Anterior cingulate cortex (tissue), 58 donors: ENCODE results near the gene AGAP2.
A peak's percentile ranks its signal among the peaks of the same experiment; 100 is the strongest.

Source experiments
- DNase-seq, 58 donors: peaks; one replicate each; lab custom pipeline; 2025; lab: John Stamatoyannopoulos, UW

The AGAP2 gene

DNA sequence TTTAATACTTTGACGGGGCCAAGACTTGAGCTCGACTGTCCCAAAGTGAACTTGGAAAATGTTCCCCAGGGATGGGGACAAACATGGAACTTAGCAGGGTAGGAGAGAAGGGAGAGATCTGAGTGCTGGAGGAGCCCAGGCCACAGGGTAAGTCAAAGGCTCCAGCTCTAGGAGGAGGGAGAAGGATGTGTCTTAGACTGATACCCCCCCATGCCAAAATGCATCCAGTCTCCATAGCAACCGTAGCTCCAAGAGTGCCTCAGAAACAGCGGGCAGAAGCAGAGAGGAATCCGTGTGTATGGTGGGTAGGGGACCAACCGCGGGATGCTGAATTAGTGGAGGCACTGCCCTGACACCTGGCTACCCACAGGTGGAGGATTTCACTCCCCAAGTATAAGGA, 845 bp upstream of the AGAP2 start:
- peak in 5 of 58 donors; percentile 5 to 24 (median 15) for DNase-seq

DNA sequence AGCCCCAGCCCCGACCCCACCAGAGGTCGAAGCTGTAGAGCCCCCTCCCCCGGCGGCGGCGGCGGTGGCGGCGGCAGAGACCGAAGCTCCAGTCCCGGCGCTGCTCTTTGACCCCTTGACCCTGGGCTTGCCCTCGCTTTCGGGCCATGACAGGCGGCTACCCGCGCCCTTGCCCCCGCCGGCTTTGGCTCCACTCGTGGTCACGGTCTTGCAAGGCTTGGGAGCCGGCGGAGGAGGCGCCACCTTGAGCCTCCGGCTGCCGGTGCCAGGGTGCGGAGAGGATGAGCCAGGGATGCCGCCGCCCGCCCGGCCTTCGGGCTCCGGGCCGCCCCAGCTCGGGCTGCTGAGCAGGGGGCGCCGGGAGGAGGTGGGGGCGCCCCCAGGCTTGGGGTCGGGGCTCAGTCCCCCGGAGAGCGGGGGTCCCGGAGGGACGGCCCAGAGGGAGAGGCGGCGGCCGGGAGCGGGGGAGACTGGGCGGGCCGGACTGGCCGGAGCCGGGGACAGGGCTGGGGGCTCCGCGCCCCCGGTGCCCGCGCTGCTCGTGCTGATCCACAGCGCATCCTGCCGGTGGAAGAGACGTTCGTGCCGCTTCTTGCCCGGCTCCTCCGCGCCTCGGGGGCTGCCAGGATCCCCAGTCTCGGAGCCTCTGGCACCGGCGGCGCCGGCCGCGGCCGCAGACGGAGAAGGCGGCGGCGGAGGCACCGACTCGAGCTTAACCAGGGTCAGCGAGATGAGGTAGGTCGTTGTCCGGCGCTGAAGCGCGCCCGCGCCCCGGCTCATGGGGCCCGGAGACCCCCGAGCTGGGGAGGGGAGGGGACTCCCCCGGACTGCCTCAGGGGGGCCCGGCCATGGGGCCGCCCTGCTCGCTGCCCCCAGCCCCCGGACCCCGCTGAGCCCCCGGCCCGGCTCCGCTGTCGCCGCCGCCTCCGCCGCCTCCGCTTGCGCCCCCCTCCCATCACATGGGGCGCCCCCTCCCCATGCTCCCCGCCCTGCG, 778 bp downstream of the AGAP2 start:
- peak in 6 of 58 donors; percentile 9 to 39 (median 15) for DNase-seq

DNA sequence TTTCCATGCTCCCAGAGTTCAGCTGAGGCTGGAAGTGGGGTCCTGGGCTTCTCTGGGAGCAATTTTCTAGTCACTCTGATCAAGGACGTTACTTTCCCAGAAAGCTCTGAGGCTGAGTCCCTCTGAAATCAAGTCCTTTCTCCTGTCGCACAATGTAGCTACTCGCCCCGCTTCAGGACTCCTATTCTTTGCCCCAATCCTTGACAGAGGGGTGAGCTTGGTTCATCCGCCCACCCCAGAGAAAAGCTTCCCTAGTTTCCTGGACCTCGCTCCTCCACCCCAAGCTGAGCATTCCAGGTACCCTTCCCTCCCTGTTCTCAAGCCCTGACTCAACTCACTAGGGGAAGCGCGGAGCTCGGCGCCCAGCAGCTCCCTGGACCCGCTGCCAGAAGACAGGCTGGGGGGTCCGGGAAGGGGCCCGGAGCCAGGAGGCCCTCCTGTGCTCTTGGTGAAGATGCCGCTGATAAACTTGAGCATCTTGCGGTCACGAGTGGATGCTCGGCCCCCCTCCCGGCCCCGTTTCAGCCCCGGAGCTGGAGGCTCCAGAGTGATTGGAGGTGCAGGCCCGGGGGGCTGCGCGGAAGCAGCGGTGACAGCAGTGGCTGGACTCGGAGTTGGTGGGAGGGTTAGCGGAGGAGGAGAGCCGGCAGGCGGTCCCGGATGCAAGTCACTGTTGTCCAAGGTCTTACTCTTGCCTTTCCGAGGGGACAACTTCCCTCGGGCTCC, 1.6 kb downstream of the AGAP2 start:
- peak in 1 of 58 donors; percentile 31 for DNase-seq

DNA sequence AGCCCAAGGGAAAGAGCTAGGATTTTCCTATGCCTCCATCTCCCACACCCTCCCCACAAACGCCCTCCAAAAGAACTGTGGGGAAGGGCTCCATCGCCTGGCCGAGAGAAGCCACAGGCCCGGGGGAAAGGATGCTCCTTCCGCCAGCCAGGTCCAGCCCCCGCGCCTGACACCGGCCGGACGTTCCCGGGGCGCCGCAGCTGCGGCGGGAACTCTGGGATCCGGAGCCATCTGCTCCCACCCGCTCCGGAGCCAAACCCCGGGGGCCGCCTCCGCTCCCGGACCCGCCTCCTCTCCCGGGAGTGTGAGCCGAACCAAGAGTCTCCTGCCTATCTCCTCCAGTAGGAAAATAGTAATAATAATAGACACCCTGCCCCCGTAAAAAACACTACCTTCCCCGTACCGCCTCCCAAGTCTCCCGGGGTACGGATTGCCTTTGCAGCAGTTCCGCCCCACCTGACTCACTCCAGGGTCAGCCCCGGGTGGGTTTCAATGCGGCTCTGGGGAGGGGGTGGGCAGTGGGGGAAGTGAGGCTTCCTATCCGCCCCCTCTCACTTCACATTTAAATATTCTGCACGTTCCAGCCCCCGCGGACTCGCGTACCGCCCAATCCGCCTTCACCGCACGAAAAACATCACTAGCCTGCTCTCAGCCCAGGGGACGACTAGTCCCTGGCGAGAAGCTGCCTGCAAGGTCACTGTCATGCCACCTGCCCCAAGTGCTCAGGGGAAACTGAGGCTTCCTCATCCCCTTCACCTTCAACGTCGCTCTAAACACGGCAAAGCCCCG, 2.4 kb downstream of the AGAP2 start:
- DNase-seq = peak in 40 of 58 donors; percentile 9 to 80 (median 34)

DNA sequence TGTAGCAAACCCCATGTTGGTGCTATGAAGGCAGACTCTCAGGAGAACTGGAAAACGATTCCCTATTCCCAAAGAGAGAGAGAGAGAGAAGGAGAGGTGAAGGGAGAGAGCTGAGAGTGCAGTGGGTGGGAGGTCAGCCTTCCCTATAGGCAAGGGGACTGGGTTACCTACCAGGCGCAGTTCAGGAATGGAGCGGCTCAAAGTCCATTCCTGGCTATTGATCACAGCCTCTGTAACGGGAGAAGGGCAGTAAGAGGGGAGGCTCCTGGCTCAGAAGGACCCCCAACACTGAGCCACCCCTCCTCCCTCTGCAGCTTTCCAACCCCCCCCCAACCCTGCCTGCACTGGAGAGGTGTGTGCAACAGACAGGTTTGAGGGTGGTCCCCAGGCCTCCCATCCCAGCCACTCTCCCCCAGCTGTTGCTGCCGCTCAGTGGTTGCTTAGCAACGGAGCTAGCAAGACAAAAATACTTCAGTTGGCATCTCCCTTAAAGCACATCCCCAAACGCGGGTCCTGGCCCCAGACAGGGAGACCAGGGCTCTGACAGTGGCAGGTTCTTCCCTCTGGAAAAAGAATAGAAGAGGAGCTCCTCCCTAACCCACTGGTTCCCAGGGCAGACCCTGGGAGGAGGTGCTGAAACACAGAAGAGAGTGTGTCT, 3.2 kb downstream of the AGAP2 start:
- peak in 8 of 58 donors; percentile 11 to 37 (median 22) for DNase-seq

DNA sequence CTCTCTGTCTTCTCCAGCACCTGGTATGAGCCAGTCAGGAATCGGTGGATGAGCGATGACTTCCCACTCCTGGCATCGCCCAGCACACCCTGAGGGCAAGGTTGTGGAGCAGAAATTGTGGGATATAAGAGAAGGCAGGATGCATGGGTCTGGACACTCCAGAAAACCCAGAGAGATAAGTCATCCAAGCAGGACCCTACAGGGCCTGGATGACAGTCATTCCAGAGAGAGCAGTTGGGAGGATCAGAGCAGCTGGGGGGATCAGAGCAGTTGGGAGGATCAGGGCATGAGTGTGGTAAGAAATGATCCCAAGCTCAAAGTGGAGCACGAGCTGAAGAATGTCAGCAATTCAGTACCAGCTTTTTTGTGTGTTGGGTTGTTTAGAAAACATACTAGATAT, 4.0 kb downstream of the AGAP2 start:
- no peak for DNase-seq

DNA sequence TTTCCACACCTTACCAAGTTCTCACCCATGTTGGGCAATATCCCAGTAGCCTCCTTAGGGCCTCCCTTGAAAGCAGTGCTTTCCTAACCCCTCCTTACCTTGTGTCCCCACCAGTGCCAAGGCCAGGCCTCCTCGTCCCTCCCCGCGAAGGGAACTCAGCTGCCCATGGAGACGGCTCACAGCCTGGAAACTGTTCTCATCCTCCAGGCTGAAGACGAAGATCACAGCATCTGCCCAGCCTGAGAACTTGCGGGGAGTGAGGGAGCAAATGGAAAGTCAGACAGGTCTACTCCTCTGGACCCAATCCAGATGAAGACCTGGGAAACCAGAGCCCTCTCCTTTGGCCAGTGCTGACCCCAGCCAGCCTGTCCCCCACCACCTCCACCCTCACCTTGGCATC, 4.6 kb downstream of the AGAP2 start:
- no peak for DNase-seq

DNA sequence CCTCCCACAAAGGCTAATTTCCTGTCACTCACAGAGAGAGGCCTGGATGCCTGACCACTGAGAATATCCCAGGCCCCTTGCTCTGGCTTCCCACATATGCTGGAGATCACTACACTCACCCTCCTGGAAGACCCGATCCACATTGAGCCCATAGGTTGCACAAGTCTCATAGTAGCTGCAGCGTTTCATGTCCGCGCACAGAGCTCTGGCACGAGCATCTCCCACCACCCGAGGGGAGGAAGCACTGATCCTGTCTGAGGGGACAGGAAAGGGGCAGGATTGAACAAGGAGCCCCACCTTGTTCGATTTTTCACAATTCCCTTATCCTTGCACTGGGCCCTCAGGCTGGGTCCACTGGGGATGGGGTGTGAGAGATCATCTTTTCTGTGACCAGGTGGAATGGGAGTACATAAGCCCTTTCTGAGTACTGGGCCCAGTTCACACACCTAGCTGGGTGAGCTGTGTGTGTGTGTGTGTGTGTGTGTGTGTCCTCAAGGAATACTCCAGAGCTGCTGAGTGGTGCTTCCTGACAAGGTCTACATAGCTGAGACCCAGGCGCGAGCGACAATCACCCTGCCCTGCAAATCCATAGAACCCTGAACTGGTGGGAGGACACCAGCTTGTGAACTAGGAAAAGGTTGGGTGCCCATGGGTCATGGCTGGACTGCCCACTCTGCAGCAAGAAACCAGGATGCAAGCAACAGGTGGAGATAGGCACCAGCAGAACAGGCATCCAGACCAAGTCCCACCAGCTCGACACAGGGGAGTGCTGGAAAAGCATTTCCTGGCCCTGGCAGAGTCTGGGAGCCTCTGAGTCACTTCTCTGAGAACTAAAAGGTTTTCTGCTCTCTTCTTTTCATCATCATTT, 5.6 kb downstream of the AGAP2 start:
- DNase-seq = no peak

DNA sequence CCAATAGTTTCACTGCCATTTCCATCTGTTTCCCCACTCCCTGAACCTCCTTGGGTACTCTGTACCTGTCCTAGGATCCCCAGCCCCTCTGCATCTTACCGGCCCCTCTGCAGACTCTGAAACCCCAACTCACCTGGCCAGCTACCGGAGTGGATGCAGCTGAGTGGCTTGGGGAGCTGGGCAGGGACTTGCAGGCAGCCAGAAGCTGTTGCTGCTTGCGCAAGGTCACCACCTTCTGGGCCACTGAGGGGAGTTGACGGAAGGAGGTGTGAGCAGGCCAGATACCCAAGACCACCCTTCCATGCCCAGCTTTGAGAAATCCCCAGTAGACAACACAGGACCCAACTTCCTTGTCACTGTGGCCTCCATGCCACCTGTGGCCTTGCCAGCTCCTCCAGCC, 6.3 kb downstream of the AGAP2 start:
- no peak for DNase-seq

DNA sequence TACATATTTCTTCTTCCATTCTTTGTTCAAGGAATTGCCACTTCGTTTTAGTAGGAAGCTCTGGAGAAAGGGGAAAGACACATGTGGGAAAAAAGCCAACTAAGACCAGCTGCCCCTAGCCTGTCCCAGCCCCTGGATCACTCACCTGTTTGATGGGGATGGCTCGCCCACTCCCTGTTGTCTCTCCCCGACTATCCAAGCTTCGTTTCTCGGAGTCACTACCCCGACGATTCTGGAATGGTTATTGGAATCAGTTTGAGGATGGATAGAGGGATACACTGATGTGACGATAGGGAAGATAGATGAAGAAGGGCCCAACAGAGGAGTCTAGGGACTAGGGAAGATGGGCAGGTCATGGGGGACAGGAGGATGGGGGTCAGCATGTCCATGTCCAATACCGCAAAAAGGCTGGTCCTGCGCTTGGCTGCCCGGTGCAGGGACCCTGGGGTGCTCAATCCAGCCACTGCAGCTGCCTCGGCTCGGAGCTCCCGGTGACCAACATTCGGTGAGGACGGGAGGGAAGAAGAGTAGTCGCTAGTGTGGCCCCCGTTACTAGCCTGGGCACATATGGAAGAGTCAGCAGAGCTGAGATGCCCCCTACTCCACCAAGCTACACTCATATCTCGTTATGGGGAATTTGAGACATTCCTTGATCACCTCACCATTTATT, 7.0 kb downstream of the AGAP2 start:
- no peak for DNase-seq

DNA sequence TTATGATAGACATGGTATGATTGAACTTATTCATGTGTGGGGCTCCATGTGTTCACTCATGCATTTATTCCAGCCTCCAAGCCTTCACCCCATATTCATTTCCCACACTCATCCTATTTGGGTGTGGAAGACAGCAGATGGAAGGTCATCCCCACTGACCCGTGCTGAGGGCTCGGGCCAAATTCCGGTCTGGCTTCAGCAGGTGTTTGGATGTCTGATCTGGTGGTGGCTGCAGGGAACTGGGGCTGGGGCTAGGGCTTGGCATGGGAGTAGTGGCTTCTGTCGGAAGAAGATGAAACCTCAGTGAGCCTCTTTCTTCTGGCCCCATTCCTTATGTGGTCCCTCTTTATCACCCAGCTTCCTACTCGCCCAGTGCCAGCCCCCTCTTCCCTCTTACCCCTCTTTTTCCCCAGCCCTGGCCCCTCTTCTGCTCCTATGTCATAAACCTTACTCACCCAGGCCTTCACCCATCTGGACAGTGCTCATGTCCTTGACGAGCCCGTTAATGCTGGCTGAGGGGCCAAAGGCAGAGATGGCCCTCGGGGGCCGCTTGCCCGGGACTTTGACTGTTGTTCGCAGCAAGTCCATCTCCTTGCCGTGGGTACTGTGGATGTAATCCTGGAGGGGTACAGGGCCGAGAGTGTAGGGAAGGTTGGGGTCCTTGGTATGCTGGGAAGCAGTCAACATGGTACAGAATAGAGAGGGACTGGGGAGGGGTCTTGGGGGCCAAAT, 8.0 kb downstream of the AGAP2 start:
- no peak for DNase-seq

DNA sequence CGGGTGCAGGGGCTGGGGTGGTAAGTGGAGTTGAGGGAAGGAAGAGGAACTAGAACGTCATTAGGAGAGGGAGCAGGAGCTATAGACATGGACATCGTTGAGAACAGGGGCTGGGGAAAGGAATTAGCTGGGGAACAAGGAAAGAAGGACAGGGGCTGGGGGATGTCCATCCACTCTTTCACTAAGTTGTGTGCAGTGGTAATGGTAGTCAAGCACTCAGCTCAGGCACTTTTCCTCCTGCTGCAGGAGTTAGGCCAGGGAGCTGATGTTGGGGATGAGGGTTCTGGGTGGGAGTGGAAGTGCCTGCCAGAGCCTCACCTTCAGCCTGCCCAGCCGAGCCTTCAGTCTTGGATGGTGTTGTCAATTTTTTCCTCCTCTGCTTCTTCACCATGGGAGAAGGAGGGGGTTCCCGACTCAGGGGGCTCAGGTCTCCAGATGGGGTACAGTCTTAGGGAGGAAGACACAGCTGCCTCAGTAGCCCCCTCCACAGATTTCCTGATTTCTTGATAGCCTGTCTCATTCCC, 9.2 kb downstream of the AGAP2 start:
- no peak for DNase-seq

DNA sequence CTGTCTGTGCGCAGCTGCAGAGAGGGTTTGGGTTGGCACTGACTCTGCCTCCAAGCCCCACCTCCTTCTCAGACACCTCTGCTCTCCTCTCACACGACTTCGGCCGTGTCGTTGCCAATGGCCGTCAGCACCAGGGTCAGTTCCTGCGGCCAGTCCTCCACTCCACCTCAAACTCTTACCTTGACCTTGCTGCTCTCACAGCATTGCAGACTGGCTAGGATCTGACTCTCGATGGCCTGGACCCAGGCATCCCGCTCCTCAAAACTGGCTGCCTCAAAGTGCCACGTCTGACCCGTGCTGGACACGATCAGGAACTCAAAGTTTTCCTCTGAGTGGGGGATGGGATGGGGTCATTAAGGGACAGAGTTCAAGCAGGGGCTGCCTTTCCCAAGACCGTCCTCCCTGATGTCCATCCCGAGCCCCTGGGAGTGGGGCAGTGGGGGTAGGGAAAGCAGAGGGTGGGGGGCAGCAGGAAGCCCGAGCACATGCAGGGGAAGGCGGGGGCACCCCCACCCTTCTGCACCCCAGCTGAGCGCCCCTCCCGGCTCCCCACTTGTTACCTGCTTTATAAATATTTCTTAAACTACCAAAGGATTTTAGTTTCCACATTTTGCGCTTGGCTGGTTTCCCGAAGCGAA, 10.7 kb downstream of the AGAP2 start:
- no peak for DNase-seq

DNA sequence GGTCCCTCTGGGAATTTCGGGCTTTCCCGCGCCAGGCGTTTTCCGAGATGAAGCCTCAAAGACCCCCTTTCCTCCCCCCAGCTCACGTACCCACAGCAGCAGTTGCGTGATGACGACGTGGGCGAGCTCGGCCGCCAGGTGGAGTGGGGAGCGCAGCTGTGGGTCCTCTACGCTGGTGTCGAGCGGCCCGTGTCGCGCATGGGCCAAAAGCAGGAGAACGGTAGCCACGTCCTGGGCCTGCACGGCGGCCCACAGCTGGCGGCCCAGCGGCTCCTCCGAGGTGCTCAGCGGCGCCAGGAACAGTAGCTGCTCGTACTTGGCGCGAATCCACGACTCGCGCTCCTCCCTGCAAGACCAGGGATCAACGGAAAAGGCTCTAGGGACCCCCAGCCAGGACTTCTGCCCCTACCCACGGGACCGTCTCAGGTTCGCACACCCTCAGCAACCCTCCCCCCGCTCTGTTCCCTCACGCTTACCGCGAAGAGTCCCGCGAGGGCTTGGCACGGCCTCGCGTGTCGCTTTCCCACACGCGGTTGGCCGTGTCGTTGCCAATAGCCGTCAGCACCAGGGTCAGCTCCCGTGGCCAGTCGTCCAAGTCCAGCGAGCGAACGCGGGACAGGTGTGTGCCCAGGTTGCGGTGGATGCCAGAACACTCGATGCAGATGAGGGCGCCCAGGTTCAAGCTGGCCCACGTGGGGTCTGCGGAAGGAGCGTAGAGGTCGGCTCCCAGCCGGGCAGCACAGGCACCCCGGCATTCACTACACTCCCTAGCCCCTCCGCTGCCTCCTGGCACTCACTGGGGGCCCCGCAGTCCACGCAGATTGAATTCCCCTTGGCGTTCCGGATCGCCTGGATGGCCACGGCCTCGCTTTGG, 11.4 kb downstream of the AGAP2 start:
- peak in 3 of 58 donors; percentile 14 to 42 (median 25) for DNase-seq

DNA sequence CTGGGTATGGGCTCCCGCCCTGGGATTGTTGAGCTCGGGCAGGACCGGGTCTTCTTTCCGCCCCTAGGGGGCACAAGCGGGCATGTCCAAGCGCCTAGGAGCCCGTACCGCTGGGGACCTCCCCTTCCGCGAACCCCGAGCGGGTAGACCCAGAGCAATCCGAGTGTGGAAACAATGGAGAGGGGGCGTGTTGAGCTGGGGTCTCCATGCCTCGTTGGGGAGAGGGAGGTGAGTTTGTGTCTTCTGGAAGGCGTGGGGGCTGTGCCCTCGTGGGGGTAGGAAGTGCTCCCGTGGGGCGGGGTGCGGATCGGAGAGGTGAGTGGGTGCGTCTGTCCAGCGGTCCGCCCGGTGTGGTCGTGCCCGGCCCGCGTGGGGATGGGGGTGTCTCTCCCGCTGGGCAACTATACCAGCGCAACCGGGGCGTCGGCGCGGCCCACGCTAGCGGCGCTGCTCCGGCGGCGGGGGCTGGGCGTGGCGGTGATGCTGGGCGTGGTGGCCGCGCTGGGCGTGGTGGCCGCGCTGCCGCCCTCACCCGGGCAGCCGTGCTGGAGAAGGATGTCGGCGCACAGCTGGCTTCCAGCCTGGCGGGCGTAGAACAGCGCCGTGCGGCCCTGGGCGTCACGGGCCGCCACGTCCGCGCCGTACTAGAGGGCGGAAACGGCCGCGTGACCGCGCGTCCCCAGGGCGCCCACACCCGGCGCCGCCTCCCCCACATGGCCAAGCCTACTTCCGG, 12.2 kb downstream of the AGAP2 start:
- peak in 35 of 58 donors; percentile 19 to 63 (median 36) for DNase-seq

DNA sequence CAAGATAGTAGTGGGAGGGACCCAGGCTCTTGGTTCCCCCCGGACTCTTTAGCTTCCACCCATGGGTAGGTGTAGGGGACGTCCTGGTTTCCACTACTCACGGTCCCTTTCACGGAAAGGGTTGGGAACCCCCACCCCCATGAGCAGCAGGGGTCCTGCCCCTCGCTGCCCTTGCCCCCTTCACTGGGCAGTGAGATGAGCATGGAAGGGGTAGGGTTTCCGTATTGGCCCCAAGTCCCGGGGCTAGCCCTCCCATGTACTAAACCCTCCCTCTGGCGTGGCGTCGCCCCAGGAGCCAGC, 12.7 kb downstream of the AGAP2 start:
- DNase-seq = no peak
